Measurements from ENCODE around the gene DAP3.
"Not testable (repeated sequence)": the region's sequence is repeated elsewhere in the genome, so short reads cannot be mapped to it uniquely, and the experiment has no call there.

DAP3 gene

DNA sequence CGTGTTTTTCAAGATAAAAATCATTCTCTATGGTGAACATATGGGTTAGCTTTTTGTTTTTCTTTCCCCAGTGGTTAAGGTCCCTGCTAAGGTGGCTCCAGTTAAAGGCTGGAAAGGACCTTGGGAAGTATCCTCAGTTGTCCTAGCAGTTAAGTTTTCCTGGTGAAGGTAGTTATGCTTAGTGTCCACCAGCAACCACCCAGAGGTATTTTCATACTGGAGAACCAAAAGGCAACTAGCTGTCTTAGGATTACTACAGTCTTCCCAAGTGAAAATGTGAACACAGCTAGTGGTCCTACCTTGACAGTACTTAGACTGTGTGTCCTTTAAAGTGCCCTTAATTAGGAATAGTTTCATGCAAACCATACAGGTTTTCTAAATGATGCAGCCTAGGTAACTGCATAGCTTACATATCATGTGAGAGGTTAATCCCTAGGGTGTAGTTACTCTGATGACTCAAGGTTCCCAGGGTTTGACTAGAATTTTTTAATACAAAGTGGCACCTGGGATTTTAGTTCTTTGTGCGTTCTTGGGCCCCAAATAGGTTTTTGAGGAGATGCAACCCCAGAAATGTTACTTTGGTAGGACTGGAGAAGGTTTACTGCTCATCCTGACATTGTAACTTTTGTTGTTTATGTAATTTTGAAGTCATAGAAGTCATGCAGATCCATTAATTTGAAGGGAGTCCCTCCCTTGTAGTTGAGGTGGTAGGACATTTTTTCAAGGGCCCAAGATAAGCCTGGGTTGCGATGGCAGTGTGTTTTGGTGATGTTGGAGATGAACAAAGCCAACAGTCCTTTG, 36.8 kb upstream of the DAP3 start:
- no peak overlapping the region for H3K4me3 ChIP-seq (ENCODE audit: low read length)
- no peak overlapping the region for H2AFZ ChIP-seq (ENCODE audit: low read length)
- H3K27ac ChIP-seq (ENCODE audit: low read length), result no peak overlapping the region

DNA sequence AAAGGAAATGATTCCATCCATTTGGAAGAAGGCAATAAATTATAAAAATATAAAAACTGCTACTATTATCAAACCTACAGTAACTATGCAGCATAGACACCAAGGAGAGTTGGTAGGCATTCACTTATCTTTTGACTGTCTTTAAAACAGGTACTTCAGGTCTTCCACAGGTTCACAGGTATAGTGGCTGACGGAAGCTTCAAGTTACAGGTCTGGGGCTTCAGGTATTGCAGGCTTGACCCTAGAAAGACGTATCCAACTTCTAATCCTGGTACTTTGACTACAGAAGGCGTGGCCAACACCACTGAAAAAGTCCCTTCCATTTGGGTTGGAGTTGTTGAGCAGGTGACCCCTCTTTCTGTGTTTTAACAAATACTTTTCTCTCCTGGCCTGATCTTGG, 35.9 kb upstream of the DAP3 start:
- Histone ChIP-seq H3K4me2 (ENCODE audit: low read depth, low read length) (no peak overlapping the region), H3K36me3 (replicated peaks; ENCODE audit: insufficient read depth, low read length) (no peaks in the 10 kb centered on the region), H3K4me1 (ENCODE audit: low read length) (no peaks in the 10 kb centered on the region), H3F3A (ENCODE audit: insufficient read depth, low read length) (no peaks in the 10 kb centered on the region), H3K9me2 (replicated peaks; ENCODE audit: insufficient read depth, low read length) (no peaks in the 10 kb centered on the region), H3K27ac (ENCODE audit: low read length) (no peak overlapping the region), H4K20me1 (ENCODE audit: insufficient read depth, low read length) (no peaks in the 10 kb centered on the region), H3K9ac (ENCODE audit: low read length) (no peak overlapping the region), H3K4me3 (ENCODE audit: low read length) (no peak overlapping the region), H3K27me3 (replicated peaks; ENCODE audit: insufficient read depth, low read length) (no peaks in the 10 kb centered on the region), H2AFZ (ENCODE audit: low read length) (no peak overlapping the region), H3K79me2 (ENCODE audit: low read length) (no peaks in the 10 kb centered on the region), H3K9me3 (replicated peaks; ENCODE audit: insufficient read depth, low read length) (no peaks in the 10 kb centered on the region)
- TF ChIP-seq EZH2 (optimal IDR thresholded peaks at IDR 0.05; ENCODE audit: low read depth, low read length) (no peak), EZH2phosphoT487 (IDR thresholded peaks at IDR 0.05; ENCODE audit: low read length) (no peak)
- TF ChIP-seq, protein P1, sequence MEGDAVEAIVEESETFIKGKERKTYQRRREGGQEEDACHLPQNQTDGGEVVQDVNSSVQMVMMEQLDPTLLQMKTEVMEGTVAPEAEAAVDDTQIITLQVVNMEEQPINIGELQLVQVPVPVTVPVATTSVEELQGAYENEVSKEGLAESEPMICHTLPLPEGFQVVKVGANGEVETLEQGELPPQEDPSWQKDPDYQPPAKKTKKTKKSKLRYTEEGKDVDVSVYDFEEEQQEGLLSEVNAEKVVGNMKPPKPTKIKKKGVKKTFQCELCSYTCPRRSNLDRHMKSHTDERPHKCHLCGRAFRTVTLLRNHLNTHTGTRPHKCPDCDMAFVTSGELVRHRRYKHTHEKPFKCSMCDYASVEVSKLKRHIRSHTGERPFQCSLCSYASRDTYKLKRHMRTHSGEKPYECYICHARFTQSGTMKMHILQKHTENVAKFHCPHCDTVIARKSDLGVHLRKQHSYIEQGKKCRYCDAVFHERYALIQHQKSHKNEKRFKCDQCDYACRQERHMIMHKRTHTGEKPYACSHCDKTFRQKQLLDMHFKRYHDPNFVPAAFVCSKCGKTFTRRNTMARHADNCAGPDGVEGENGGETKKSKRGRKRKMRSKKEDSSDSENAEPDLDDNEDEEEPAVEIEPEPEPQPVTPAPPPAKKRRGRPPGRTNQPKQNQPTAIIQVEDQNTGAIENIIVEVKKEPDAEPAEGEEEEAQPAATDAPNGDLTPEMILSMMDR (IDR thresholded peaks at IDR 0.05; ENCODE audit: low read length), result no peak
- DNase-seq, result no peak

More for the DNA sequence above, 36.8 kb upstream of the DAP3 start:
- no peak overlapping the region for H3K9ac ChIP-seq (ENCODE audit: low read length)
- no peaks in the 10 kb centered on the region for H4K20me1 ChIP-seq (ENCODE audit: insufficient read depth, low read length)
- DNase-seq, result no peak
- H3K79me2 ChIP-seq (ENCODE audit: low read length), result no peaks in the 10 kb centered on the region
- TF ChIP-seq EZH2 (optimal IDR thresholded peaks at IDR 0.05; ENCODE audit: low read depth, low read length) (no peak), EZH2phosphoT487 (IDR thresholded peaks at IDR 0.05; ENCODE audit: low read length) (no peak)
- TF ChIP-seq, protein P1 (IDR thresholded peaks at IDR 0.05; ENCODE audit: low read length), result no peak
- H3K9me2 ChIP-seq (replicated peaks; ENCODE audit: insufficient read depth, low read length), result no peaks in the 10 kb centered on the region
- no peak overlapping the region for H3K4me2 ChIP-seq (ENCODE audit: low read depth, low read length)
- H3K9me3 ChIP-seq (replicated peaks; ENCODE audit: insufficient read depth, low read length), result no peaks in the 10 kb centered on the region
- H3K27me3 ChIP-seq (replicated peaks; ENCODE audit: insufficient read depth, low read length), result no peaks in the 10 kb centered on the region
- H3K36me3 ChIP-seq (replicated peaks; ENCODE audit: insufficient read depth, low read length), result no peaks in the 10 kb centered on the region
- H3F3A ChIP-seq (ENCODE audit: insufficient read depth, low read length), result no peaks in the 10 kb centered on the region
- no peaks in the 10 kb centered on the region for H3K4me1 ChIP-seq (ENCODE audit: low read length)

DNA sequence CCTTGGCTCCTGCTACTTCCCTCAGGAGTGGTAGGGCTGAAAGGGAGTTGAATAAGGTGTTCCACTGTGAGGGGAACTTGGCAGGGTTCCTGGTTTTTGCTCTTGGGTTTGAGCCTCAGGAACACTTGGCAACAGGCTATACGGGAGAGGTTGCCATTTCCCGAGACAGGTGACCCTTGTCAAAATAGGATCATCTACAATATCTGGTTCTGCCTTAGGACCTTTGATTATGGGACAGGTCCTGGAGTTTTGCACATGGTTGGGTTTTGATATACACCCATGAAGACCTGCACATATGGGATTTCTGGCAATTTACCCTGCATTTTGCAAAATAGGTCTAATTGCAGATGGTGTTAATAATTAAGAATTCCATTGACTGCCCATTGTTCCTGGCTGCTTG, 31.4 kb upstream of the DAP3 start:
- no peak overlapping the region for H3K4me3 ChIP-seq (ENCODE audit: low read length)
- no peaks in the 10 kb centered on the region for H3K4me1 ChIP-seq (ENCODE audit: low read length)
- no peak for DNase-seq
- no peak for TF ChIP-seq EZH2phosphoT487 (IDR thresholded peaks at IDR 0.05; ENCODE audit: low read length)
- no peak for TF ChIP-seq EZH2 (optimal IDR thresholded peaks at IDR 0.05; ENCODE audit: low read depth, low read length)
- TF ChIP-seq, protein P1 (IDR thresholded peaks at IDR 0.05; ENCODE audit: low read length), result no peak
- H3K27me3 ChIP-seq (replicated peaks; ENCODE audit: insufficient read depth, low read length), result no peaks in the 10 kb centered on the region
- H3K36me3 ChIP-seq (replicated peaks; ENCODE audit: insufficient read depth, low read length), result peaks cover 12% of the 10 kb centered on the region; the same call in 1 of the 2 replicates
- H3K9ac ChIP-seq (ENCODE audit: low read length), result no peak overlapping the region
- H3K27ac ChIP-seq (ENCODE audit: low read length), result no peak overlapping the region
- H3K9me3 ChIP-seq (replicated peaks; ENCODE audit: insufficient read depth, low read length), result no peaks in the 10 kb centered on the region
- no peak overlapping the region for H2AFZ ChIP-seq (ENCODE audit: low read length)
- no peaks in the 10 kb centered on the region for H3K79me2 ChIP-seq (ENCODE audit: low read length)
- 0 out of 2 replicates have a peak, but pooled peaks cover 4% of the 10 kb centered on the region for H3F3A ChIP-seq (ENCODE audit: insufficient read depth, low read length)
- no peaks in the 10 kb centered on the region for H3K9me2 ChIP-seq (replicated peaks; ENCODE audit: insufficient read depth, low read length)
- H3K4me2 ChIP-seq (ENCODE audit: low read depth, low read length), result no peak overlapping the region
- no peaks in the 10 kb centered on the region for H4K20me1 ChIP-seq (ENCODE audit: insufficient read depth, low read length)

DNA sequence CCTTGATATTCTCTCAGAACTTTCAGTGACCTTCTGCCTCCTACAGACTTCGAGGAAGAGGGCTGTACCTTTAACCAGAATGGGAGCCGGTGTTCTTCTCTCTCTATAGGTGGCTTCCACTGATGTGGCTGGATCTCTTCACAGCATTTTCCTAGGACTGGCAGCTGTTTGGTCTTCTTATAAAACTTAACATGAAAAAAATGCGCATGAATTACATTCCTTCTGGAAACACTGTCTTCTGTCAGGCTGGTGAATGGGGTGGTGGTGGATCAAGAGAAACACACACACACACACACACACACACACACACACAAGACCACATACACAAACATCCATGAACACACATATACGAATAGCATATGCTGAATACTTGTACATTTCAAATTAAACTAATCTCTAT, 27.7 kb upstream of the DAP3 start:
- DNase-seq; H3K79me2 ChIP-seq (ENCODE audit: low read length); H3K27me3 ChIP-seq (replicated peaks; ENCODE audit: insufficient read depth, low read length); H3K4me2 ChIP-seq (ENCODE audit: low read depth, low read length); H3K27ac ChIP-seq (ENCODE audit: low read length); H3K4me1 ChIP-seq (ENCODE audit: low read length); H3K4me3 ChIP-seq (ENCODE audit: low read length); H3K9me2 ChIP-seq (replicated peaks; ENCODE audit: insufficient read depth, low read length); H4K20me1 ChIP-seq (ENCODE audit: insufficient read depth, low read length); H2AFZ ChIP-seq (ENCODE audit: low read length); H3K9ac ChIP-seq (ENCODE audit: low read length); H3F3A ChIP-seq (ENCODE audit: insufficient read depth, low read length); H3K9me3 ChIP-seq (replicated peaks; ENCODE audit: insufficient read depth, low read length): not testable (repeated sequence)
- H3K36me3 ChIP-seq (replicated peaks; ENCODE audit: insufficient read depth, low read length), result peaks cover 18% of the 10 kb centered on the region; the same call in 1 of the 2 replicates

Measured in MM.1S (cell line).